ENCODE results near the gene SRPRA. TPM values are rescaled to one million over a fixed set of nuclear protein-coding genes. Genes with fewer than 3 reads are reported as not detected.

SRPRA gene
- total and polyA plus RNA-seq, 2 donors (not counting 3 experiments of a cell fraction or from before 2014, with no cell fraction given), result 104 to 116 TPM

GRCh38 chr11:126257144-126257543 lies 11.6 kb downstream of the SRPRA start:
- no peaks in the 10 kb centered on the region for H3K9me3 ChIP-seq (replicated peaks; ENCODE audit: control insufficient read depth, insufficient read depth, low read length)
- peaks cover 3% of the 10 kb centered on the region for H3K9me1 ChIP-seq (replicated peaks; ENCODE audit: control insufficient read depth, extremely low read depth, insufficient read depth, low read length)
- no peak for FAIRE-seq
- dilution Hi-C loops (cut with MboI; ENCODE audit: extremely low pct_ligation_motif_present, low sequenced_read_pairs), result no loop called here
- no peak overlapping the region for H3K9ac ChIP-seq (replicated peaks; ENCODE audit: extremely low read depth, insufficient read depth, low read length)
- no peaks in the 10 kb centered on the region for H4K20me1 ChIP-seq (replicated peaks; ENCODE audit: control insufficient read depth, extremely low read depth, insufficient read depth, low read length)
- H3K4me3 ChIP-seq (replicated peaks in 1 of 3; ENCODE audit: insufficient read depth in 1 of 3, low read depth in 1 of 3, low read length in 3 of 3), result no peak overlapping the region
- no peak for TF ChIP-seq POLR2A (IDR thresholded peaks at IDR 0.05; ENCODE audit: low read depth, low read length)
- TF ChIP-seq EZH2 (IDR thresholded peaks at IDR 0.05; ENCODE audit: borderline replicate concordance, low read depth, low read length, severe bottlenecking), result no peak
- TF ChIP-seq, protein P1, sequence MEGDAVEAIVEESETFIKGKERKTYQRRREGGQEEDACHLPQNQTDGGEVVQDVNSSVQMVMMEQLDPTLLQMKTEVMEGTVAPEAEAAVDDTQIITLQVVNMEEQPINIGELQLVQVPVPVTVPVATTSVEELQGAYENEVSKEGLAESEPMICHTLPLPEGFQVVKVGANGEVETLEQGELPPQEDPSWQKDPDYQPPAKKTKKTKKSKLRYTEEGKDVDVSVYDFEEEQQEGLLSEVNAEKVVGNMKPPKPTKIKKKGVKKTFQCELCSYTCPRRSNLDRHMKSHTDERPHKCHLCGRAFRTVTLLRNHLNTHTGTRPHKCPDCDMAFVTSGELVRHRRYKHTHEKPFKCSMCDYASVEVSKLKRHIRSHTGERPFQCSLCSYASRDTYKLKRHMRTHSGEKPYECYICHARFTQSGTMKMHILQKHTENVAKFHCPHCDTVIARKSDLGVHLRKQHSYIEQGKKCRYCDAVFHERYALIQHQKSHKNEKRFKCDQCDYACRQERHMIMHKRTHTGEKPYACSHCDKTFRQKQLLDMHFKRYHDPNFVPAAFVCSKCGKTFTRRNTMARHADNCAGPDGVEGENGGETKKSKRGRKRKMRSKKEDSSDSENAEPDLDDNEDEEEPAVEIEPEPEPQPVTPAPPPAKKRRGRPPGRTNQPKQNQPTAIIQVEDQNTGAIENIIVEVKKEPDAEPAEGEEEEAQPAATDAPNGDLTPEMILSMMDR (IDR thresholded peaks at IDR 0.05; ENCODE audit: extremely low read depth in 1 of 2, insufficient read depth in 1 of 2, low read depth in 1 of 2, low read length in 2 of 2), result no peak
- no peak for TF ChIP-seq GATA2 (IDR thresholded peaks at IDR 0.05; ENCODE audit: insufficient read depth, insufficient read length, low read depth, low read length)
- no peak for TF ChIP-seq FOS (IDR thresholded peaks at IDR 0.05; ENCODE audit: borderline replicate concordance, insufficient read depth, low read length)
- TF ChIP-seq POLR2AphosphoS5 (IDR thresholded peaks at IDR 0.05; ENCODE audit: insufficient read depth, low read depth, low read length), result no peak
- TF ChIP-seq JUN (IDR thresholded peaks at IDR 0.05; ENCODE audit: borderline replicate concordance, insufficient read depth, insufficient read length, low read depth), result no peak
- TF ChIP-seq MAX (IDR thresholded peaks at IDR 0.05; ENCODE audit: insufficient read depth, insufficient read length), result no peak
- TF ChIP-seq MYC (IDR thresholded peaks at IDR 0.05; ENCODE audit: low read depth, low read length), result no peak
- ChIA-PET CTCF (no interaction called here), POLR2A (no interaction called here)
- H3K27me3 ChIP-seq (ENCODE audit: control insufficient read depth in 2 of 2, insufficient read depth in 2 of 2, low read length in 2 of 2), result no peaks in the 10 kb centered on the region
- no peak overlapping the region for H2AFZ ChIP-seq (ENCODE audit: low read depth, low read length)
- no peaks in the 10 kb centered on the region for H3K4me1 ChIP-seq (ENCODE audit: control insufficient read depth, extremely low read depth, insufficient read depth, low read length)
- no peaks in the 10 kb centered on the region for H3K79me2 ChIP-seq (ENCODE audit: control insufficient read depth, insufficient read depth, low read length)
- intact Hi-C loops (cut with micrococcal nuclease), result no loop called here
- DNase-seq (ENCODE audit: low read depth, low spot score), result no peak
- no peak overlapping the region for H3K4me2 ChIP-seq (ENCODE audit: insufficient read depth, low read length)
- H3K36me3 ChIP-seq (ENCODE audit: control insufficient read depth in 2 of 2, extremely low read depth in 1 of 2, insufficient read depth in 2 of 2, low read length in 2 of 2), result peaks cover 13 to 17% of the 10 kb centered on the region in 2 experiments
- no TSS peak for BruUV-seq (replicated peaks)
- no peak overlapping the region for H3K27ac ChIP-seq (ENCODE audit: insufficient read depth, low read depth, low read length)
